GM18498 (cell line): ENCODE results near the gene REEP6.
"Not testable (repeated sequence)": the region's sequence is repeated elsewhere in the genome, so short reads cannot be mapped to it uniquely, and the experiment has no call there.

Experiments used
- ATAC-seq: cut with Tn5 transposase; IDR thresholded peaks from one replicate; pipeline ENCODE4 v1.9.1; 2021; ENCODE audit warnings: mild to moderate bottlenecking, moderate library complexity; ENCODE audit not compliant: unreplicated experiment

Gene REEP6

GRCh38 chr19:1522061-1522460 is 31.1 kb downstream of the REEP6 start:
- ATAC-seq = no peak

- no peak for ATAC-seq
Observed at GRCh38 chr19:1522838-1523237, 31.9 kb downstream of the REEP6 start.

GRCh38 chr19:1523412-1524286 is 32.7 kb downstream of the REEP6 start, which contains the start of gene PLK5:
Gene PLK5 (plus strand): TSS chr19:1524077. CDS start chr19:1526997, 2,920 bp downstream.
- ATAC-seq = no peak

GRCh38 chr19:1524287-1524971 is 33.4 kb downstream of the REEP6 start:
- no peak for ATAC-seq

GRCh38 chr19:1524972-1525325 is 34.0 kb downstream of the REEP6 start:
- no peak for ATAC-seq

- ATAC-seq = no peak
Observed at GRCh38 chr19:1525343-1525742, 34.4 kb downstream of the REEP6 start.

- no peak for ATAC-seq
Observed at GRCh38 chr19:1526066-1526778, 35.2 kb downstream of the REEP6 start.

- ATAC-seq = no peak
Observed at GRCh38 chr19:1526979-1527649, 36.1 kb downstream of the REEP6 start.

- no peak for ATAC-seq
Observed at GRCh38 chr19:1527650-1528309, 36.8 kb downstream of the REEP6 start.

- no peak for ATAC-seq
Observed at GRCh38 chr19:1528596-1529429, 37.8 kb downstream of the REEP6 start.

- ATAC-seq = no peak
Observed at GRCh38 chr19:1529430-1529816, 38.4 kb downstream of the REEP6 start.

- not testable (repeated sequence) for ATAC-seq
Observed at GRCh38 chr19:1530856-1531255, 39.9 kb downstream of the REEP6 start.

- ATAC-seq = no peak
Observed at GRCh38 chr19:1531587-1531986, 40.6 kb downstream of the REEP6 start.

GRCh38 chr19:1532003-1532402 is 41.0 kb downstream of the REEP6 start:
- ATAC-seq = no peak

- ATAC-seq = no peak
Observed at GRCh38 chr19:1533510-1534150, 42.6 kb downstream of the REEP6 start.

GRCh38 chr19:1534972-1535371 is 44.0 kb downstream of the REEP6 start:
- no peak for ATAC-seq

GRCh38 chr19:1535699-1536098 is 44.7 kb downstream of the REEP6 start:
- ATAC-seq = not testable (repeated sequence)

- ATAC-seq = no peak
Observed at GRCh38 chr19:1538978-1539377, 48.0 kb downstream of the REEP6 start.

GRCh38 chr19:1539749-1540148 is 48.8 kb downstream of the REEP6 start:
- not testable (repeated sequence) for ATAC-seq
